ENCODE data around the gene OTUD3. TPM values are rescaled to one million over a fixed set of nuclear protein-coding genes. Genes with fewer than 3 reads are reported as not detected.

OTUD3 gene
- total and polyA plus RNA-seq, 4 donors, result 11.6 to 36.1 (median 11.8) TPM

GRCh38 chr1:19901653-19902052 lies 19.5 kb downstream of the OTUD3 start:
- no peak for DNase-seq (ENCODE audit: low read depth in 4 of 6, low spot score in 6 of 6)
- WGBS (ENCODE audit: insufficient coverage), result no CpG with 5 or more reads among the region's 1 CpG
- Histone ChIP-seq H3K27ac (ENCODE audit: low read depth, low read length) (no peak overlapping the region), H3K27me3 (ENCODE audit: control insufficient read depth, insufficient read depth, low read length) (no peaks in the 10 kb centered on the region), H3K4me1 (ENCODE audit: control insufficient read depth, insufficient read depth, low read length) (no peaks in the 10 kb centered on the region), H3K36me3 (ENCODE audit: control insufficient read depth, insufficient read depth, low read length) (peaks cover 25% of the 10 kb centered on the region), H3K4me3 (ENCODE audit: low read depth, low read length) (no peak overlapping the region), H3K9me3 (ENCODE audit: control insufficient read depth, insufficient read depth, low read length) (peaks cover 2% of the 10 kb centered on the region)

DNA sequence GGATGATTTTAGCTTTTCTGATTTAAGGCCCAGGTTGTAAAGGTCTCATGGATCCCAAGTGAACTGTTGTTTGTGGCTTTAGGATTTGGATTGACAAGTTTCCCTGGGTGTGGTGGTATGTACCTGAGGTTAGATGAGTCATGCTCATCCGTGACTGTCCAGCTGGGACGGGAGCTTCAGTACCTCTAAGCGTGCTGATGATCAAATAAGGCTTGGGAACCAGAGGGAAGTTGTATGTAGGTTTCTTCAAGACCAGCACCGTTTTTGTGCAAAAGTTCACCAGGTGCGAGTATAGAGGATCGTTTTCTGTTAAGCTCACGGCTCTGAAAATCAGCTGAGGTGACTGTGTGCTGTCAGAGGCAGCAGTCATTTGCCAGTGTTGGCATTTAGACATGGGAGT lies 21.4 kb downstream of the OTUD3 start:
- H3K36me3 ChIP-seq (ENCODE audit: control insufficient read depth, insufficient read depth, low read length), result peaks cover 21% of the 10 kb centered on the region
- no peaks in the 10 kb centered on the region for H3K4me1 ChIP-seq (ENCODE audit: control insufficient read depth, insufficient read depth, low read length)
- no peak overlapping the region for H3K4me3 ChIP-seq (ENCODE audit: low read depth, low read length)
- H3K27me3 ChIP-seq (ENCODE audit: control insufficient read depth, insufficient read depth, low read length), result no peaks in the 10 kb centered on the region
- H3K27ac ChIP-seq (ENCODE audit: low read depth, low read length), result no peak overlapping the region
- peaks cover 2% of the 10 kb centered on the region for H3K9me3 ChIP-seq (ENCODE audit: control insufficient read depth, insufficient read depth, low read length)
- no peak for DNase-seq (ENCODE audit: low read depth in 4 of 6, low spot score in 6 of 6)
- 94% methylated on average over 7 of the region's 7 CpGs for WGBS (ENCODE audit: insufficient coverage)

GRCh38 chr1:19907456-19907855 lies 25.3 kb downstream of the OTUD3 start:
- no peak overlapping the region for H3K27ac ChIP-seq (ENCODE audit: low read depth, low read length)
- WGBS (ENCODE audit: insufficient coverage), result 88% methylated on average over 6 of the region's 13 CpGs
- no peak overlapping the region for H3K4me3 ChIP-seq (ENCODE audit: low read depth, low read length)
- H3K4me1 ChIP-seq (ENCODE audit: control insufficient read depth, insufficient read depth, low read length), result no peaks in the 10 kb centered on the region
- no peaks in the 10 kb centered on the region for H3K9me3 ChIP-seq (ENCODE audit: control insufficient read depth, insufficient read depth, low read length)
- H3K27me3 ChIP-seq (ENCODE audit: control insufficient read depth, insufficient read depth, low read length), result no peaks in the 10 kb centered on the region
- DNase-seq (ENCODE audit: low read depth in 4 of 6, low spot score in 6 of 6), result no peak
- H3K36me3 ChIP-seq (ENCODE audit: control insufficient read depth, insufficient read depth, low read length), result peaks cover 29% of the 10 kb centered on the region

DNA sequence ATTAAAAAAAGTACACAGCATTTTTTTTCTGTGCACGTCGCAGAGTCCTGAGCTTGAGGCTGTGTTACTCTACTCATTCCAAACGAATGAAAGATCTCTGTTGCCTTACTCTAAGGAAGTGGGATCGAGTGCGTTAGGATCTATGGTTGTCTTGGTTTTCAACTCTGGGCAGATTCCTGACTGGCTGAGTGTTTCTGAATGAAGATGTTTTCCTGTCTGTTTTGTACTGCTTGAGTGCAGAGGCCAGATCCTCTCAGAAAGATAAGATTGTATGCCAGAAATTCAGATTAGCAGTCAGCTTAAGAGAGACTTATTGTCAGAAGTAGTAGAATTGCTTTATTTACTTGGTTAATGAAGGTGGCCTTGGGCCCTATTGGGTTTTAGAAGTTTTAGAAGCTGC lies 27.2 kb downstream of the OTUD3 start:
- no peak for DNase-seq (ENCODE audit: low read depth in 4 of 6, low spot score in 6 of 6)
- 86% methylated on average over 5 of the region's 5 CpGs for WGBS (ENCODE audit: insufficient coverage)
- Histone ChIP-seq H3K4me1 (ENCODE audit: control insufficient read depth, insufficient read depth, low read length) (no peaks in the 10 kb centered on the region), H3K36me3 (ENCODE audit: control insufficient read depth, insufficient read depth, low read length) (peaks cover 36% of the 10 kb centered on the region), H3K27ac (ENCODE audit: low read depth, low read length) (no peak overlapping the region), H3K4me3 (ENCODE audit: low read depth, low read length) (no peak overlapping the region), H3K27me3 (ENCODE audit: control insufficient read depth, insufficient read depth, low read length) (no peaks in the 10 kb centered on the region), H3K9me3 (ENCODE audit: control insufficient read depth, insufficient read depth, low read length) (no peaks in the 10 kb centered on the region)

DNA sequence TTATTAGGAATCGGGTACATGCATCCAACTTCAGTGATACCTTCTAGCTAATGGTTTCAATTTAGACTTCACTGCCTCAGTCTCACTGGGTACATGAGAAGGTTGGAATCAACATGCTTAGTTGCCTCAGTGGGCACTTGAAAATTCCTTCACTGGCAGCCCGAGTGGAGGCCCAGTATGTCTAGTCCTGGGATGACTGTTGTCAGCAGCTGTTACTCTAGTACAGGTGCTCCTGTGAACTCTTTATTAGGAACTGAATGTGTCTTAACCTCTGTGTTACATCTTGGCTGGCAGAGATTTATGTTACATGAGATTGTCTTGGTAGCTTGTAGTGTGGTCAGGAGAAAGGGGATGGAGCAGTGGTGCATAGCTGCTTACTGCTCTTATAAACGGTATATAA lies 27.8 kb downstream of the OTUD3 start:
- H3K9me3 ChIP-seq (ENCODE audit: control insufficient read depth, insufficient read depth, low read length), result no peaks in the 10 kb centered on the region
- H3K4me3 ChIP-seq (ENCODE audit: low read depth, low read length), result no peak overlapping the region
- H3K27ac ChIP-seq (ENCODE audit: low read depth, low read length), result no peak overlapping the region
- H3K4me1 ChIP-seq (ENCODE audit: control insufficient read depth, insufficient read depth, low read length), result no peaks in the 10 kb centered on the region
- H3K36me3 ChIP-seq (ENCODE audit: control insufficient read depth, insufficient read depth, low read length), result peaks cover 37% of the 10 kb centered on the region
- whole genome bisulfite sequencing (ENCODE audit: insufficient coverage), result 50% methylated on average over 1 of the region's 3 CpGs
- no peaks in the 10 kb centered on the region for H3K27me3 ChIP-seq (ENCODE audit: control insufficient read depth, insufficient read depth, low read length)
- no peak for DNase-seq (ENCODE audit: low read depth in 4 of 6, low spot score in 6 of 6)

- no peak for DNase-seq (ENCODE audit: low read depth in 4 of 6, low spot score in 6 of 6)
- peaks cover 37% of the 10 kb centered on the region for H3K36me3 ChIP-seq (ENCODE audit: control insufficient read depth, insufficient read depth, low read length)
- no peaks in the 10 kb centered on the region for H3K9me3 ChIP-seq (ENCODE audit: control insufficient read depth, insufficient read depth, low read length)
- H3K27me3 ChIP-seq (ENCODE audit: control insufficient read depth, insufficient read depth, low read length), result no peaks in the 10 kb centered on the region
- no peak overlapping the region for H3K27ac ChIP-seq (ENCODE audit: low read depth, low read length)
- no peaks in the 10 kb centered on the region for H3K4me1 ChIP-seq (ENCODE audit: control insufficient read depth, insufficient read depth, low read length)
- H3K4me3 ChIP-seq (ENCODE audit: low read depth, low read length), result no peak overlapping the region
- 35% methylated on average over 2 of the region's 3 CpGs for WGBS (ENCODE audit: insufficient coverage)
Observed at GRCh38 chr1:19910650-19911049, 28.5 kb downstream of the OTUD3 start.

DNA sequence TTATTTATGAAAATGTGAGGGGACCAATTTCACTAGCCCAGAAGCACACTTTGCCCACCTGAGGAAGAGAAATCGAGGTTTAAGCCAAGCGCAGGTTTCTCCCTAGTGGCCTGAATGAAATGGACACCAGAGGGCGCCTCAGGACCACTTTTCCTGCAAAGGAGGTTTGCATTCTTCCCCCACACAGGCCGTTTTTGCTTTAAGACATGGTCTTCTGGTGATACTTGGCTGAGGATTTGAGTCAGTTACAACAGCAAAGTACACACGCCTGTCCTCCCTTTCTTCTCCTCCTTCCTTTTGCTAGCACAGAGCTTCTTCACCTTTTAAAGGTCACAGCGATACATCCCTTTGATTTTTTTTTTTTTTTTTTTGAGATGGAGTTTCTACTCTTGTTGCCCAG lies 35.9 kb downstream of the OTUD3 start:
- peaks cover 8% of the 10 kb centered on the region for H3K36me3 ChIP-seq (ENCODE audit: control insufficient read depth, insufficient read depth, low read length)
- 0% methylated on average over 3 of the region's 6 CpGs for WGBS (ENCODE audit: insufficient coverage)
- H3K9me3 ChIP-seq (ENCODE audit: control insufficient read depth, insufficient read depth, low read length), result no peaks in the 10 kb centered on the region
- no peaks in the 10 kb centered on the region for H3K27me3 ChIP-seq (ENCODE audit: control insufficient read depth, insufficient read depth, low read length)
- no peaks in the 10 kb centered on the region for H3K4me1 ChIP-seq (ENCODE audit: control insufficient read depth, insufficient read depth, low read length)
- H3K4me3 ChIP-seq (ENCODE audit: low read depth, low read length), result no peak overlapping the region
- no peak overlapping the region for H3K27ac ChIP-seq (ENCODE audit: low read depth, low read length)
- peak; percentile 80 to 97 (median 84) for DNase-seq (ENCODE audit: low read depth in 4 of 6, low spot score in 6 of 6)

DNA sequence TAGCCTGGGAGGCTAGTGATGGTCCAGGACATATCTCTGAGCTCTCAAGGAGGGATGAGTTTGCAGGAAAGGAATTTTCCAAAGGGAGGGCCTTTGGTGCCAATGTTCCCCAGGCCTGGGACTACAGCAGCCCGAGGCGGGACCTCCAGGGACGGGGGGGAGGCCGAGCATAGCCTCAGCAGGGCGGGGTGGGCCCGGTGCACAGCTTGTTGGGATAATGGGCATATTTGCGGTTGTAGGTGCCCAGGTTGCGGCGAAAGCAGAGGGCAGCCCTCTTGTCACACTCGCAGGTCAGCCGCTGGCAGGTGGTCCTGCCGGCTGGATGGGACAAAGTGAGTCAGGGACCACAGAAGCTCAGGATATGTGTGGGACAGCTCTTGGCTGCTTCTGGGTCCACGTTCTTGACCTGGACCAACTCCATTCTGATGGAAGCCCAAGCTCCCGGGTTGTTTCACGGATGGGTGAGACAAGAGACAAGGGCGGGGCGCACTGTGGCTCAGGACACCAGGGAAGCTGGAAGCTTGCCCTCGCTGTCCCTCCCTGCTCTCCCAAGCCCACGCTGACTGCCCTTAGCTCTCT lies 38.0 kb downstream of the OTUD3 start:
- no peaks in the 10 kb centered on the region for H3K9me3 ChIP-seq (ENCODE audit: control insufficient read depth, insufficient read depth, low read length)
- no peak overlapping the region for H3K27ac ChIP-seq (ENCODE audit: low read depth, low read length)
- no peak for DNase-seq (ENCODE audit: low read depth in 4 of 6, low spot score in 6 of 6)
- H3K4me3 ChIP-seq (ENCODE audit: low read depth, low read length), result no peak overlapping the region
- no peaks in the 10 kb centered on the region for H3K4me1 ChIP-seq (ENCODE audit: control insufficient read depth, insufficient read depth, low read length)
- no peaks in the 10 kb centered on the region for H3K36me3 ChIP-seq (ENCODE audit: control insufficient read depth, insufficient read depth, low read length)
- H3K27me3 ChIP-seq (ENCODE audit: control insufficient read depth, insufficient read depth, low read length), result no peaks in the 10 kb centered on the region
- WGBS (ENCODE audit: insufficient coverage), result 93% methylated on average over 19 of the region's 19 CpGs

- H3K4me1 ChIP-seq (ENCODE audit: control insufficient read depth, insufficient read depth, low read length), result no peaks in the 10 kb centered on the region
- 80% methylated on average over 11 of the region's 13 CpGs for WGBS (ENCODE audit: insufficient coverage)
- H3K4me3 ChIP-seq (ENCODE audit: low read depth, low read length), result no peak overlapping the region
- no peak for DNase-seq (ENCODE audit: low read depth in 4 of 6, low spot score in 6 of 6)
- no peaks in the 10 kb centered on the region for H3K27me3 ChIP-seq (ENCODE audit: control insufficient read depth, insufficient read depth, low read length)
- H3K36me3 ChIP-seq (ENCODE audit: control insufficient read depth, insufficient read depth, low read length), result no peaks in the 10 kb centered on the region
- H3K27ac ChIP-seq (ENCODE audit: low read depth, low read length), result no peak overlapping the region
- no peaks in the 10 kb centered on the region for H3K9me3 ChIP-seq (ENCODE audit: control insufficient read depth, insufficient read depth, low read length)
Observed at GRCh38 chr1:19921310-19921709, 39.1 kb downstream of the OTUD3 start.

DNA sequence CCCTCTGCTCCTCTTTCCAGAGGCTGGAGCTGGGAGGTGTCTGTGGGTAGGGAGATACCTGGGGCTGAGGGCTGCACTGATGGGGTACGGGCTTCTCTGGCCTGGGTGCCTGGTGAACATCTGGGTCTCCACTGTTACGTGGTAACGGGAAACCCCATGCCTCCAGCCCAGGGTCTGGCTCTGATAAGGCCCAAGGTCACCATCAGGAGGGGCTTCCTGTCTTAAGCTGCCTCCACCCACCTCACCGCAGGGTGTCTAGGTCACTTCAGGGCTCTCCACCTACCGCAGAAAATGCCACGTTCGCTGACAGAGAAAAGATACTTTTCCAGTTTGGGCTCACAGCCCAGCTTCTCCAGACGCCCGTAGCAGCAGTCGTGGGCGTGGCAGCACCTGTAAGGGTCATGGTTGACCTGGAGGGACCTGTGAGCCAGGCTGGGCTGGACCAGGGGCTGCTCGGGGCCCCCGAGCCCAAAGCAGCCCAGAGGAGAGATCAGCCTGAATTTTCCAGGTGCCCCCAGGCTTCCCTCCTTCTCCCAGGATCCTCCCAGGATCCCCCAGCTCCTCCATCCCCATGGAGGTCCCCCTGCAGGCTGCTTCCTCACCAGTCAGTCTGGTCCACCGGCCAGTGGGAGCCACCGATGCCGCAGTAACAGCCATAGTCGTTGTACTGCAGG lies 40.0 kb downstream of the OTUD3 start:
- H3K4me3 ChIP-seq (ENCODE audit: low read depth, low read length), result no peak overlapping the region
- no peak for DNase-seq (ENCODE audit: low read depth in 4 of 6, low spot score in 6 of 6)
- no peaks in the 10 kb centered on the region for H3K36me3 ChIP-seq (ENCODE audit: control insufficient read depth, insufficient read depth, low read length)
- no peaks in the 10 kb centered on the region for H3K27me3 ChIP-seq (ENCODE audit: control insufficient read depth, insufficient read depth, low read length)
- no peak overlapping the region for H3K27ac ChIP-seq (ENCODE audit: low read depth, low read length)
- H3K4me1 ChIP-seq (ENCODE audit: control insufficient read depth, insufficient read depth, low read length), result no peaks in the 10 kb centered on the region
- no peaks in the 10 kb centered on the region for H3K9me3 ChIP-seq (ENCODE audit: control insufficient read depth, insufficient read depth, low read length)
- WGBS (ENCODE audit: insufficient coverage), result 77% methylated on average over 14 of the region's 17 CpGs

Measured in spinal cord (tissue), 10 donors.